ENCODE measurements around the gene PTK6.
"Not testable (repeated sequence)": the region's sequence is repeated elsewhere in the genome, so short reads cannot be mapped to it uniquely, and the experiment has no call there.

PTK6 gene

DNA sequence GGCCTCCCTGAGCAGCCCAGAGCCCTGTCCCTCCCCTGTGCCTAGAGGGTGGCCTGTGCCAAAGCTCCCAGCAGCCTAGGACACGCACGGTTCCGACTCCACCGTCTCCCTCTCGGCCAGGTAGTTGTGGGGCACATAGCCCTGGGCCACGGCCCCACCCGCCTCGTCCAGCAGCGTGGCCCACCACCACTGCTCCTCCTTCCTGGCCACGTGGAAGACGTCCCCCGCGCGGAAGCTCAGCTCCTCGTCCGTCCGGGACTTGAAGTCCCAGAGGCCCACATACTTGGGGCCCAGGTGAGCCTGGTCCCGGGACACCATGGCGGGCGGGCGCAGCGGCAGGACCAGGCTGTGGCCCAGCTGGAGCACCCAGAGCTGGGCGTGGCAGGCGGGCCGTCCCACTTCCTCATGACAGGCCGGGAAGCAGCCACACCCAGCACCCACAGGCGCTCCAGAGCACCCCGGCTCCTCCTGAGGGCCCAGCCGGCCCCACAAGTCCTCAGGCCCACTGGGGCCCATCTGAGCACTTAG, at the start of gene PTK6:
TSS of gene PTK6 (minus strand) at position 380 of the 528 bp plus-strand sequence. CDS start at position 318, 62 bp downstream.
- no peak for DNase-seq

DNA sequence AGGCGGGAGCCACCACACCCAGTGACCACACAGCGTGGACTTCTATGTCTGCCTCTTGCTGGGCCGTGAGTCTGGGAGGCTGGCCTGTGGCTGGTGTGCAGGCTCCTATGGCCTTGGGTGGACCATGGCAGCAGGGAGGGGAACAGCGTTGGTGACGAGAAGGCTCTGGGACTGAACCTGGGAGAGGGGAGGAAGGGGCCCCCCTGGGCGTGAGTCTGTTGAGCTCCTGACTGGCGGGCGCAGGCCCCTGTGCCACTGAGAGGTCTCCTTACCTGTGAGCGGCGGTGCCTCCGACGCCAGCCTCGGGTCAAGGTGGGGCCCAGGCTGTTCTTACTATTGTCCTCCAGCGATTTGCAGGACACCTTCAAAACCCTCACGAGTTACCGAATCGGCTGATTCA, 49.6 kb upstream of the PTK6 start:
- no peak for DNase-seq

DNA sequence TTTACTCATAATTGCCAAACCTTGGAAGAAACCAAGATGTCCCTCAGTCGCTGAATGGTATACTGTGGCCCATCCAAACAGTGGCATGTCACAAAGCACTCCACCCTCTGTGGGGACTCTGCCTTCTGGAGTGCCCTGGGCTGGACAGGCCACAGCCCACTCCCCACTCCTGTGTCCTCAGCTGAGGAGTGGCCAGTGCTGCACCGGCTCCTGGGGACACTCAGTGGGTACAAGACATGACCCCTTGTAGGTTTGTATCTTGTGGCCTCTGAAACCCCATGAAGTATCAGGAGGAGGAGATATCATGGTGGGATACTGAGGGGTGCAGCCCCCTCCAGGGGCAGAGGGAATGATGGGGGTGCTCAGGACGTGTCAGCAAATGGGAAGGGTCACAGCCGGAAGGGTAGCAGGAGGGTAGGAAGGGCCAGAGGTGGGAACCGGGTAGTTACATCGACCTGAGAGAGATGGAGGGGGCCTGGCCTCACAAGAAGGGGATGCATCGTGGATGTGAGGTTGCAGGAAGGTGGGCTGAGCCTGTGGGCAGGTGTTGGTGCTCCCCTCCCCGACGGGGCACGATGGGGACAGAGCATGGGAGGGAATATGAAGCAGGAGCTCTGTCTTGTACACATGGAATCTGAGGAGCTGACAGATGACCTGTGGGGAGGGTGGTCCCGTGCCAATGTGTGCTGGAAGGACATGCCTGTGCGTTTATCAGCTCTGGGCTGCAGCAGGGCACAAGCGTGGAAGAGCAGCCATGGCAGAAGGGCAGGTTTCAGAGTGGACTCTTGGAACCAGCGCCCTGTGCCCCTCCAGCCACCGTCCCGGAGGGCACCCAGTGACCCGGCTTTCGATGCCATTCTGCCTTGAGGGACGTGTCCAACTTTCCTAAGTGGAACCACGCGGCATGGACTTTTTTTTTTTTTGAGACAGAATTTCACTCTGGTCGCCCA, 48.7 kb upstream of the PTK6 start:
- no peak for DNase-seq

DNA sequence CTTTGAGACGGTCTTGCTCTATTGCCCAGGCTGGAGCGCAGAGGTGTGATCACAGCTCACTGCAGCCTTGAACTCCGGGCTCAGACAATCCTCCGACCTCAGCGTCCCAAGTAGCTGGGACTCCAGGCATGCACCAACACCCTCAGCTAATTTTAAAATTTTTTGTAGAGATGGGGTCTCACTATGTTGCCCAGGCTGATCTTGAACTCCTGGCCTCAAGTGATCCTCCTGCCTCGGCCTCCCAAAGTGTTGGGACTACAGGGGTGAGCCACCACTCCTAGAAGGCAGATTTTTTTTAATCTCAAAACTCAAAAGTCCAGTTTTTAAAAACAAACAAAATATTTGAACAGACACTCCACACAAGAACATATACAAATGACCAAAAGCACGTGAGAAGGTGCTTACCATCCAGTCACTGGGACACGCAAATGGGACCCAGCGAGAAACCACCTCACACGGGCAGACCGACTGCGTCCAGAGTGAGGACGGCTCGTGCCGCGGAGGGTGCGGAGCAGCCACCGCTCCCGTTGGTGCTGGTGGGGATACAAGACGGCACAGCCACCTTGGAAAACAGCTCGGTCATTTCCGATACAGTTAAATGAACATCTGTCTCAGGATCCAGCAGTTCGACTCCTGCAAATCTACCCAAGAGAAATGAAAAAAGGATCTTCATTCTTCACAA, 45.3 kb upstream of the PTK6 start:
- no peak for DNase-seq

DNA sequence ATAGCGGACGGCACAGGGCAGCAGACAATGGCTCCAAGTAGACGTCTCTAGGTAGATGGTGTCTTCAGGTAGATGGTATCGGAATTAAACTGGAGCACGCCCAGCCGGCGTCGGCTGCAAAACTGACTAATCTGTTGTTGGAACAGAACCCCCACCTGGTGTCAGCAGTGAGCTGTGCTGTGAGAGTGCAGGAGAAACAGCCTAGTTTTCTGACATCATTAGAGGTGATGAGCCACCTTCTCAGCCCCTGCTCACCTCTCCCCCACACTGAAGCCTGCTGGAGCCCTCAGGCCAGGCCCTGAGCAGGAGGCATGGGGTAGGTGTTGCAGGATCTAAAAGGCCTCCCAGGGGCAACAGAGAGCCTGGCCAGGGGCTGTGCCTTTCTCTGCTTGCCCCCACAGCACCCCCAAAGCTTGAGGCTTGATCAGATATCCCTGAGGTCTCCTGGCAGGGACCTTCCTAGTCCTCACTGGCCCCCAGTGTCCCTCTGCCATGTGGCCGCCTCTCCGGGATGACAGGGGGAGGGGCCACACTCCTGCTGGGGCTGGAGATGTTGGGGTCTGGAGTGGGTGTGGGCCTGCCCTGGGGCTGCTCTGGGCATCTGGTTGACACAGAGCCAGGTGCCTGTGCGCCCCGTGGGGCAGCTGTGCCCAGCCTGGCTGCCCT, 43.8 kb upstream of the PTK6 start:
- no peak for DNase-seq

DNA sequence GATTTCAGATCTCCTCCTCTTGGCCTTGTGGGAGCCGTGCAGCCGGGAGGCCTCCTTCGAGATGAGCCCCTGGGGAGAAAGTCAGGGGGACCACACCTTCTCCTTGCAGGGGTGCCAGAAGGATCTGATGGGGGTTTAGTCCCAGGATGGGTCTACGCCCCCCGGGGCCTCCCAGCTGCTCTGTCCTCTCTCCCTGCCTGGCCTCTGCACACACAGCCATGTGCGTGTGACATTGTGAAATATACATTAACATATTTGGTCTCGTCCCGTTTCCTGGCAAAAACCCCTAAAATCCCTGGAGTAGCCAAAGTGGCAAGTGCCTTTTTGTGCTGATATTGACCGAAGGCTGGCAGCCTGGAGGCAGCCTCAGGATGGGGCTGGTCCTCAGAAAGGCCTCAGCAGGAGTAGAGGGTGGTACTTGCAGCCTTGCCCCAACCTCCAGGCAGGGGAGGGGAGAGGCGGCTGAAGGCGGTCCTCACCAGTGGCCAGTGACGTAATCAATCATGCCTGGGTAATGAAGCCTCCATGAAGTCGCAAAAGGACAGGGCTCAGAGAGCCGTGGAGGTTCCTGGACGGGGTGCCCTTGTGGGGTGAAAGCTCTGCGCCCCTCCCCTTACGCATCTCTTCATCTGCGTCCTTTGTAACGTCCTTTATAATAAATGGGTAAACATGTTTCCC, 42.0 kb upstream of the PTK6 start:
- no peak for DNase-seq

DNA sequence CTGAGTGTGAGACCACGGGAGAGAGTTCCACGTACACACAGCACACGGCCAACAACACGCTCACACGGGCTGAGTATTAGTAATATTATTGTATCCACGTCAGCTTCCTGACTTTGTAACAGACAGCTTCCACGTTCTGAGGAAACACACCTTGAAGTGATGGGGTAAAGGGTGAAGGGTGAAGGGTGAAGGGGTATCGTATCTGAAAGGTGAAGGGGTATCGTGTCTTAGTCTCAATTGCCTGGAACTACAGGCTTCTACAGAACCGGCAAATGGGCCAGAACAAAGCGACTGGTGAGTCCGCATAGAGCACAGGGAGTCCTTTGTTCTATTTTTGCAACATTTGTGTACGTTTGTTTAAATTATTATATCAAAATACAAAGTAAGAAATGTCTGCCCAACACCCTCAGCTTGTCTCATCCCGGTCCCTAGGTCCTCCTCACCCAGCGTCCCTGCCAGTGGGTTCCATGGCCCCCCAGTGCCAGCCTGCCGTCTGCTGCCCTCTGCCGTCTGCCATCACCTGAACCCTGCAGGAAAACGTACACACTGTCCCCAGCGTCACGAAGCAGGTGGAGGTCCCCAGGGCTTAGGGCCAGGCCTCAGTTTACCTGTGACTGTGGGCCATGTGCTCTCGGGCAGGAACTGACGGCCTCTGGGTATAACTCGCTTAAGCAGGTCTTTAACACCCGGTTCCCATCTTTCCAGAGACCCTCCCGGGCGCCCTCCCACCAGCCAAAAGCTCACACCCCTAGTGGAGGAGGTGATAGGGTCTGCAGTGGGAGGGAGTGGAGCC, 41.2 kb upstream of the PTK6 start:
- no peak for DNase-seq

DNA sequence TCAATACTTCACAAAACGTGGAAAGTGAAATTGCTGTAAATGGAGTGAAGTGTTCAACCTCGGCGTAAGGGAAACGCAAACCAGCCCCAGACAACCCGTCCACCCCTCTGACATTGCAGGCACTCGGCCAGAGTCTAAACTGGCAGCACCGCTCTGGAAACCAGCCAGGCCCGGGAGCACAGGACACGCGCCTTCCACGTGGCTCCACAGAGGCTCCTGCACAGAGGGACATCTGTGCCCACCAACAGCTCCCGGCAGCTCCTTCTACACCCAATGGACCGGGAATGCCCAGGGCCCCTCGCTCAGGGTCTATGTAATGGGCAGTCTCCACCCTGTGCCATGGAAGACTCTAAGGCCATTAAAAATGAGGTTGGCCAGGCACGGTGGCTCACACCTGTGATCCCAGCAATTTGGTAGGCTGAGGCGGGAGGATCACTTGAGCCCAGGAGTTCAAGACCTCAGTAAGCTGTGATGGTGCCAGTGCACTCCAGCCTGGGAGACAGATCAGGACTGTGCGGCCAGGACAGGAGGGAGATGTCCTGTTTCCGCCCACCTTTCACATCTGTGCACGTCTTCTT, 40.2 kb upstream of the PTK6 start:
- DNase-seq: no peak

DNA sequence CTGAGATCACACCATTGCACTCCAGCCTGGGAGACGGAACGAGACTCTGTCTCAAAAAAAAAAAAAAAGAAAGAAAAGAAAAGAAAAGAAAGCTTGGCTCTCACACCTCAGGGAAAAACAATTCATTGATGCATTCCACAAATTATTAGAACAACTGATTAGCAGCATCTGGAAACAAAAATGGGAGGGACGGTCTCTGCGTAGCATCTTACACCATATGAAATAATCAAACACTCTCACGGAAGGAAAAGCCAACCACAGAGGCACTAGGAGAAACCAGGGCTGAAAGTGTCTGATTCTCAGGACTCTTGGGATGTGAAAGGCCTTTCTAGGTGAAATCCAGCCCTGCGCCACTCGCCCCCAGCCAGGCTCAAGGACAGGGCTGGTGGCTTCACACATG, 39.1 kb upstream of the PTK6 start:
- DNase-seq: no peak

DNA sequence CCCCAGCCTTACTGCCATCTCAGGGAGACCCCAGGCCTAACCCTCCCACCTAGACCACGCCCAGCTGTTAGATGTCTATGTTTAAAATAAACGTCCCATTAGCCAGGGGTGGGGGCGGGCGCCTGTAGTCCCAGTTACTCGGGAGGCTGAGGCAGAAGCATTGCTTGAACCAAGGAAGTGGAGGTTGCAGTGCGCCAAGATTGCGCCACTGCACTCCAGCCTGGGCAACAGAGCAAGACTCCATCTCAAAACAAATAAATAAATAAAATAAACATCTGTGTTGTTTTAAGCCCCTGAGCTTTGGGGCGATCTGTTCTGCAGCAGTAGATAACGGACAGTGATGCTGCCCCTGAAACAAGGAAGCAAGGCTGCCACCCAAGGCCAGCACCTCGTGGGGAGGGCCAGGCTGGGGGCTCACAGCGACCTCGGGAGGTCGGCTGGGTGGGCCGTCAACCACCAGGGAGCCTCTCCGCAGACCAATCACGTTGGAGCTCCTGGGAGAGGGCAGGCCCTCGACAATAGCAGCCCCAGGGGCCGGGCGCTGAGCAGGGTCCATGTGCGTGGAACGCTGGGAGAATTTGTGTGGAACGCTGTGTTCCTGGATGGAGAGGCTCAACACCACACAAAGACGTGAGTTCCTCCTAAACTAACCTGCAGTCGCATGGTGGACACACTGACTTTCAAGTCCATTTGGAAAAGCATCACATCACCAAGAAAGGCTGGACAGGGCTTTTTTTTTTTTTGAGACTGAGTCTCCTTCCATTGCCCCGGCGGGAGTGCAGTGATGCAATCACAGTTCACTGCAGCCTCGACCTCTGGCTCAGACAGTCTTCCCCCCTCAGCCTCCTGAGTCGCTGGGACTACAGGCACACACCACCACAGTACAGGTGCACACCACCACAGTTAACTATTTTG, 37.9 kb upstream of the PTK6 start:
- DNase-seq: no peak

DNA sequence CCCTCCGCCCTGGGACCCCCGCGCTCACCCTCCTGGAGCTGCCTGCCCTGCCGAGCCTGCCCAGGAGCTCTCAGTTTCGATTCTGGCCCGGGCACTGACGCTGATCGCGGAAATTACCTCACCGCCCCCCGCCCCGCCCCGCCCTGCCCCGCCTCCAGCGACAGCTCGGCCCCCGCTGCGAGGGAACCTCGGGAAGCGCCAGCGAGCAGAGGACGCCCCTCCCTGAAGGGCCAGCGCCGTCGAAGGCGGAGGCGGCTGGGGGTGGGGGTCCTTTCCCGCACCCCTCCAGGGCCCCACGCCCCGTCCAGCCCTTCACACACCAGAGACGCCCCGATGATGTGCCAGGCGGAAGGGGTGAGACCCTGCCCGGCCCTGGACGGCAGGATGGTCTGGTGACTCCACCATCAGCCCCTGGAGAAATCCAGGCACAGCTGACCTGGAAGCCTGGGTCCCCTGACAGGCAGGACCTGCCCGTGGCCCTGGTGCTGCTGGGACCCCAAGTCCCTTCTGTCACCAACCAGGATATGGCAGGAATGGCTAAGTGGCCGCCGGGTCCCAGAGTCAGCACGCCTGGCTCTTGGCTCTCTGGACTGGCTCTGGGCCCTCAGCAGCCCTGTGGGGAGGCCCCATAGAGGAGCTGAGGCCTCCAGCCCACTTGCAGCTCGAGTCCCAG, 37.1 kb upstream of the PTK6 start, which contains the start of gene HELZ2:
TSS of gene HELZ2 (minus strand) at position 84 of the 673 bp plus-strand sequence. CDS start 1,854 bp downstream, outside the sequence.
- peak; percentile 87 for DNase-seq

DNA sequence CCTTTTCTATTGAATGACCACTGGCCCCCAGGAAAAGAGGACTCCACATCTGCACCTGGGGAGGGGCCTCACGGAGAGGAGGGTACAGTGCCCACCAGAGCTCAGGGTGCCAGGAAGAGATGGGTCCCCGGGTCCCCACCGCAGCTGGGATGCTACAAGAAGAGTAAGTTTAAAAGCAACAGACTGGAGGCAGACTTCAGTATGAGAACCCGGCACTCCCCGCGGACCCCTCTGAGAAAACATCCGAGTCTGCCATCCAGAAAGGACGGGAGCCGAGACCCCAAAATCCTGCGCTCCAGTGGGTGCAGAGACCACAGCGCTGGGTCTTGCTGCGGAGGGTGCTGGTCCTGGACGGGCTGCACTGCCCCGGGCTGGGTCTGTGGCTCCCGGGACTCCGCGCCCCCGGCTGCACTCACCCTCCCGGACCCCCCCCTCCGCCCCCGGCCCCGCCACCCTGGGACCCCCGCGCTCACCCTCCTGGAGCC, 36.5 kb upstream of the PTK6 start:
- DNase-seq: no peak

DNA sequence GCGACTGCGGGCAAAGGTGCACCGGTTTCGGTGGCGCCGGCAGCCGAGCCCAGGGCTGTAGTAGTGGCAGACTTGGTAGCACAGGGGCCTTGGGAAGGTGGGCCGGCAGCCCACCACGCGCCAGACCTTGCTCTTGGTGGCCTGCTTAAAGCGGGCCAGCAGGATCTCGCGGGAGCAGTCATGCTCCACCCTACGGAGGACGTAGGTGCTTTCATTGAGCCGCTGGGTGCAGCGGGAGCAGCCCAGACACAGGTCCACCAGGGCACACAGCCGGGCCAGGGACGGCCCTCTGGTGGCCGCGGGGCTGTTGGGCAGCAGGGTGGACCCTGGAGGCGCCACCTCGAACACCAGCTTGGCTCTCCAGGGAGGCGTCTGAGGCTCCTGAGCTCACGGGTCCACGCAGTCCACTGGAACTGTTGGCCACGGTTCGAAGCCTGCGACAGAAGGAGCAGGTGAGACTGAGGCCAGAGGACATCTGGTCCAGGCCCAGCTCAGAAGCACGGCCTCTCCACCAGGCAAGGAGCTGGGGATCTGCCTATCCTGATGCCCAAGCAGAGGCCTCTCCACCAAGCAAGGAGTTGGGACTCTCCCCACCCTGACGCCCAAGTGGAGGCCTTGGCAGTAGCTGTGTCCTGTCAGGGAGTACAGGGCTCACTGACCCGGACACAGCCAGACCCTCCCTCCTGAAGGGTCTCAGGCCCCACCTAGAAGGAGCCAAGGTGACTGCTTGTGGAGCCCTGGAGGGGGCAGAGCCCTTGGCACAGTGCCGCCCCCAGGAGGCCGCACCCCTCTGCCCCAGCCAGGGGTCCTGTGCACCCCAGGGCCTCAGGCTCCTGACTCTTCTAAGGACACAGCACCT, 35.8 kb upstream of the PTK6 start:
- no peak for DNase-seq

DNA sequence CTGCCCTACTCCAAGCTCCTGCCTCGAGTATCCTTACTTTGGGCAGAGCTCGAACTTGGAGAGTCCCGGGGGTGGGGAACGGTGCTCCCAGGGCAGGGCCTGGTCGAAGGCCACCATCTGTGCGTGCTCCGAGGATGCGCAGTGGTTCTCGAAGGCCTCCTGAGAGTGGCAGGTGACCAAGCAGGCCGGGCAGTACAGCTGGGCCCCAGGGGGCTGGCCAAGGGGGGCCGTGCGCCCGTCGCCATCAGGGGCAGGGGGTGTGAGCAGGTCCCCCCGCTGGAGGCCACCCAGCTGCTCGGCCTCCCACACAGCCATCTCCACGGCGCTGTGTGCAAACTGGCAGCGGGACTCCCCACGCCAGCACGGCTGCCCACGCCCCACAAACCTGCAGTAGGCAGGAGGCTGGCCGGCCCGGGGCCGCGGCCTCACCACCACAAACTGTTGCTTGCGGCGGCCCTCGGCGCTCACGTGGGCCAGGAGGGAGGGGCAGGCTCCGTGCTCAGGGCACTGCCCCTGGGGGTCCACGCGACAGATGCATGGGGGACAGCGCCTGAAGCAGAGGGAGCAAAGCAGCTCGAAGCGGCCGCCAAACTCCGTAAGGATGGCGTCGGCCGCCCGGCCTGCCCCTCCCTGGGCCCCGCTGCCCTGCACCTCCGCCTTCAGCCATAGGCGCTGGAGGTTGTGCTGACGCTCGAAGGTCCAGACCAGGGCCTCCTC, 35.1 kb upstream of the PTK6 start:
- no peak for DNase-seq

DNA sequence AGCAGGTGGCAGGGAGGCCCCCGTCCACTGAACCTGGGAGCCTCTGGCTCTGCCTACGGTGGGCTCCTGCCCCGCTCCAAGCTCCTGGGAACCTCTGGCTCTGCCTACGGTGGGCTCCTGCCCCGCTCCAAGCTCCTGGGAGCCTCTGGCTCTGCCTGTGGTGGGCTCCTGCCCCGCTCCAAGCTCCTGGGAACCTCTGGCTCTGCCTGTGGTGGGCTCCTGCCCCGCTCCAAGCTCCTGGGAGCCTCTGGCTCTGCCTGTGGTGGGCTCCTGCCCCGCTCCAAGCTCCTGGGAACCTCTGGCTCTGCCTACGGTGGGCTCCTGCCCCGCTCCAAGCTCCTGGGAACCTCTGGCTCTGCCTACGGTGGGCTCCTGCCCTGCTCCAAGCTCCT, 33.9 kb upstream of the PTK6 start:
- not testable (repeated sequence) for DNase-seq

DNA sequence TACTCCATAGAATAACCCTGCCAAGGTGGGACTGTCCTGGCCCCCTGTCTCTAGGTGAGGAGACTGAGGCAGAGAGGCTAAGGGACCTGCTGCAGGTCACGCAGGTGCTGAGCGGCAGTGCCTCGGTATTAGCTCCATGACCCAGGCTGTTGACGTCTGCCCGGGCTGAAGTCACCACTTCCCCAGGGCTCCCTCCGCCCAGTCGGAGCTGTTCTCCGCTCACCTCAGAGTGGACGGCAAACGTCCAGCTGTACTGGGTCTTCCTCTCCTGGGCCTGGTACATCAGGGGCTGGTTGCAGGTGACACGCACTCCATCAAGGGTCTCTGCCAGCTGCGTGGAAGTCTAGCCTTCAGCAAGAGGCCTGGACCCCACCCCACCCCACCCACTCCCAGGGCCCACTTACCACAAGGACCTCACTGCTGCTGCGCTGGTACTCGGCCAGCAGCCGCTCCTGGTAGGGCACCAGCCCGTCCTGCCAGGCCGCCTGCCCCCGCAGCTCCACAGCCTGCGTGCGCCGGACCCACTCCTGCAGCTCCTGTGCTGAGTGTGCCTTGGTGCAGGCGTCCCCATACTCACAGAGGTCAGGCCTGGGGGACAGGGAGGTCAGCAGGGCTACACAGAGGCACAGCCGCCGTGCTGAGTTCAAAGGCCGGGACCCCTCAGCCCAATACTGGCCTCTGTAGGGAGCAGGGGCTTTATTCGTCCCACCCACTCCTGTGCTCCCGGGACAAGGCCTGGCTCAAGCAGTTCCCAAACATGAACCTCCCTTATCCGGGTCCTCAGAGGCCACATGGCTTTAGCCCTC, 33.3 kb upstream of the PTK6 start:
- DNase-seq: no peak
